GM18498 (cell line): ENCODE results near the gene SOHLH1.

Source experiments
- ATAC-seq: cut with Tn5 transposase; IDR thresholded peaks from one replicate; pipeline ENCODE4 v1.9.1; 2021; ENCODE audit warnings: mild to moderate bottlenecking, moderate library complexity; ENCODE audit not compliant: unreplicated experiment

SOHLH1 gene

DNA sequence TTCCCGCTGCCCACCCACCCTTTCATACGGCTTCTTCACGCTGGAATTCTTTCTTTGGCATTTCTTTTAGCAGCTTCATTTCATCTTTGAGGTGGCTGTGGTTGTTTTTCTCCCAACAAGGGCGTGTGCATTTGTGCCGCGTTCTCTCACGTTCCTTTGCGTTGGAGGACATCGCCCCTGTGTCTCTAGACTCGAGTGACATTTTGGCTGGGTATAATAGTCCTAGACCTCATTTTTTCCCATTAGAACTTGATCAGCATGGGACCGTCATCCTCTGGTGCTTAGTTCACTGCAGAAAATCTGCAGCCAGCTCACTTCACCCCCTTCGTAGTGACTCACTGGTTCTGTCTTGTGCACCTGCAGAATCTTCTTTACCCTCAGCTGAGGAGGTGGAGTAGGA lies 32.2 kb upstream of the SOHLH1 start:
- no peak for ATAC-seq

DNA sequence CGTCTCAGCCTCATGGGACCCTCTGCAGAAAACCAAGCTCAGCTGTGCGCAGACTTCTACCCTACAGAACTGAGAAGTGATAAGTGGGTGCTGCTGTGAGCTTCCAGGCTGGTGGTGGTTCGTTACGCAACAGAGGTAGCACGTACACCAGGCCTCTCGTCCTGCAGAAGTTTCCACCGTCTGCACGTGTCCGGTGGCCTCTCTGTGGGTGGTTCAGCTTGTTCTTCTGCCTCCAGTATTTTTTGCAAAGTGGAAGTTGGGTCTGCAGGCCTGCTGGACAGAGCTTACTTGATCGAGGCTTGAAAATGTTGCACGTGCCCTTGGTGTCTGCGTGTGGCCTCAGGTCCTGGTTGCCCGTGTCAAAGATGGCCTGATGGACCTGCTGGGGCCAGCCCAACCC lies 30.2 kb upstream of the SOHLH1 start:
- ATAC-seq, result no peak

DNA sequence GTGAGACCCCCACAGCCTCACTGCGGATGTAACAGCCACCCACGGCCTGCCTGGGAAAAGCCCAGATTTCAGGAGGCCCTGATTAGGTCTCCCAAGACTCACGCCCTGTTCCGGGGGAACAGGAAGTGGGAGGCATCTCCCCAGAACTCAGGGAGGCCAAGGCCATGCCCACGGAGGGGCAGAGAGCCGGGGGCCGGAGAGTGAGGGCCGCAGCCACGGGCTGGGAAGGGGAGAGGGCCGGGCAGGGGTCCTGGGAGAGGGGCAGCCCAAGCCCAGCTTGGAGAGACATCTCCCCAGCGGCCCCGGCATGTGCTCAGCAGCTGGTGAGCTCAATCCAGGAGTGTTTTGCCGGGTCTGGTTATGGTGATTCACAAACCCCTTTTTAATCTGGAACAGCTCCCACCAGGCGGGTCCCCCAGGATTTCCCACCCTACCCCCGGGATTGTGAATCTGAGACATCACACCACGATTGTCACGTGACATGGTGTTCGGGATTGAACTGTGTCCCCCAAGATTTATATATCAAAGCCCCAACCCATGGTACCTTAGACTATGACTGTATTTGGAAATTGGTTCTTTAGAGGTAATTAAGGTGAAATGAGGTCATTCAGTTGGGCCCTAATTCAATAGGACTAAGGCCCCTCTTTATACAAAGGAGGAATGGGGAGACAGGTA lies 29.3 kb upstream of the SOHLH1 start:
- ATAC-seq, result no peak

DNA sequence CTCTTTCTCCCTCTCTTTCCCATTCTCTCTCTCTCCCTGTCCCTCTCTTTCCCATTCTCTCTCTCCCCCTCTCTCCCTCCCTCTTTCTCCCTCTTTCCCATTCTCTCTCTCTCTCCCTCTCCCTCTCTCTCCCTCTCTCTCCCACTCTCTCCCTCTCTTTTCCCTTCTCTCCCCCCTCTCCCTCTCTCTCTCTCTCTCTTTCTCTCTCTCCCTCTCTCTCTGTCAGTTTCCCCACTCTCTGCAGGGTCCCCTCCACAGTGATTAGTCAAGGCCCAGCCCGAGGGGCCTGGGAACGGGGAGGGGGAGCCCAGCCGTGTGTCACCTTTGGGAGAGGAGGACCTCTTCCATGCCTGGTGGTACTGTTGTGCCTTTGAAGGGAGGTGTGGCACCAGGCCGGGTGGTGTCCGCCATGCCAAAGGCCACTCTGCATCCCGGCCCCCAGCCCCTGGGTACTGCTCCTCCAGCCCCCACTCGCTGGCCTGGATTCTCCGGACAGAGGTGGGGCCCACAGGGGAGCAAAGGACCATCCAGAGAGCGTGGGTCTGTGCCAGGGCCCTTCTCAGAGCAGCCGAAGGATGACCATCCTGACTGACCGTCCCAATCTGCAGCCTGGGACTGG lies 28.1 kb upstream of the SOHLH1 start:
- ATAC-seq, result no peak

DNA sequence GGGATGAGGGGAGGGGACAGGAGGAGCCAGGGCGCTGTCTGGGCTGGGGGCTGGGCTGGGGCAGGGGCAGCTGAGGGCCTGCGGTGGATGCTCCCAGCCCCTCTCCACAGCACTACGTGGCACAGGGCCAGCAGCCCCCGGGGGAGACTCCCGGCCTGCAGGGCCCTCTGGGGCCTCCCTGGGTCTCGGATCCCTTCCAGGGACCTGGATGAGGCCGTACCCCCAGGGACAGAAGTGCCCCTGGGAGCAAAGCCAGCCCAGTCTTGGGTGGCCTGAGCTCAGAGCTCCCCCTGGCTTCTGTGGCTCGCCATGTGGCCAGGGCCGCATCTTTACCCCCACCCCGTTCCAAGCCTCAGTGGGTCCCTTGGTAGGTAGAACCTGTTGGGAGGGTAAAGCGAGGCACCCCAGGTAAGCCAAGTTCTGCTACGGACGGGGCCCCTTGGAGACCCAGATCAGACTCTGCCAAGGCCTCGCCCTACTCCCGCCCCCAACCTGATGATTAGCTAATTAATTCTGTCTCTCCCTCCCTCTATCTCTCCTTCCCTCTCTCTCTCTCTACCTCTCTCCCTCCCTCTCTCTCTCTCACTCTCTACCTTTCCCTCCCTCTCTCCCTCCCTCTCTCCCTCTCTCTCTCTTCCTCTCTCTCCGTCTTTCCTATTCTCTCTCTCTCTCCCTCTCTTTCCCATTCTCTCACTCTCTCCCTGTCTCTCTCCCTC lies 27.0 kb upstream of the SOHLH1 start:
- no peak for ATAC-seq

DNA sequence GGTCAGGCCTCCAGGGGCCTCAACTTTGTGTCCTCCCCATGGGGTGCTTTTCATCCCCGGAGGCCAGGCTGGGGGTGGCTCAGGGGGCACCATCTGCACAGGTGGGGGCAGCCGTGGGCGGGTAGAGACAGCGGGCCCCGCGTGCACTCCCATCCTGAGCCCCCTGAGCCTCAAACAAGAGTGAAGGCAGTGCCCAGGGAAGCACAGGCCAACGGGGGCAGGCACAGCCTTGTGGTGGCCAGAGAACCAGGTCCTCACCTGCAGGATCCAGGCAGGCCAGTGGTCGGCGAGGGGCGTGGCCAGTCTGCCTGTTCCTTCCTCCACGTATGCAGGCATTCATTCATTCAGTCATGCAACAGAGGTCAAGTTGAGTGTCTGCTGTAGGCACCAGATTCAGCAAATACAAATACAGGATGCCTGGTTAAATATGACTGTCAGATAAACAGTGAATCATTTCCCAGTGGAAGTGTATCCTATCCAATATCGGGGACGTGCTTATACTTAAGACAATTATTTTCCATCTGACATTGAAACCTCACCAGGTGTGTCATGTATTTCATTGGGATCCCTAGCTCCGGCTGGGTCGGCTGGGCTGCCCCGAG lies 25.0 kb upstream of the SOHLH1 start:
- ATAC-seq, result no peak

DNA sequence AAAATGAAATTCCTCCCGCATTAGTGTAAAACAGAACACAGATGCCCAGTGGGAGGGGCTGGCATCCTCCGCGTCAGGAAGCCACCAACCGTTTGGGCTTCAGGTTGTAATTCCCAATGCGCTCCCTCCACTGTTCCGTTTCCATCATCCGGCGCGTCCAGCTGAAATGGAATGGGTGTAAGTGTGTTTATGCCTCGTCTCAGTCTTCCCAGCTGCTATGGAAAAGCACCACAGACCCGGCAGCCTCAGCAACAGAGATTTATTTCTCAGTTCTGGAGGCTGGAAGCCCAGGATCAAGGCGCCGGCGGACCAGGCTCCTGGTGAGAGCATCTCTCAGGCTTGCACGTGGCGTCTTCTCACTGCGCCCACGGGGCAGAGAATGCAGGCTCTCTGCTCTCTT lies 23.1 kb upstream of the SOHLH1 start:
- no peak for ATAC-seq

DNA sequence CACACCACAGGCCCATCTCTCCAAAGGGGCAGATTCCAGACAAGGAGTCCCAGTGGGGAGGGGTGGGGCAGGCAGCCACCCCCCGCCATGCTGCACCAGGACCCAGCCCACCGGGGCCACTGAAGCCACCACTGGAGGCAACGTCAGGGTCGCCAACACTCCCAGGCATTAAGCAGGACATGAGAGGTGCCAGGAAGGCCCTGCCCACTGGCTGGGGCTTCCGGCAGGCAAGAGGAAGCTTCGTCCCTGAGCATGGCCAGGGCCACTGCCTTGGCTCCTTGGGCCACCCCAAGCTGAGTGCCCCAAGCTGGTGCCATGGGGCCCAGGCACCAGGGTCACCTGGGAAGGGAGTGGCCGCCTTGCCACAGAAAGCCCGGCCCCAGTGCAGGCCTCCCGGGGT lies 20.2 kb upstream of the SOHLH1 start:
- no peak for ATAC-seq

DNA sequence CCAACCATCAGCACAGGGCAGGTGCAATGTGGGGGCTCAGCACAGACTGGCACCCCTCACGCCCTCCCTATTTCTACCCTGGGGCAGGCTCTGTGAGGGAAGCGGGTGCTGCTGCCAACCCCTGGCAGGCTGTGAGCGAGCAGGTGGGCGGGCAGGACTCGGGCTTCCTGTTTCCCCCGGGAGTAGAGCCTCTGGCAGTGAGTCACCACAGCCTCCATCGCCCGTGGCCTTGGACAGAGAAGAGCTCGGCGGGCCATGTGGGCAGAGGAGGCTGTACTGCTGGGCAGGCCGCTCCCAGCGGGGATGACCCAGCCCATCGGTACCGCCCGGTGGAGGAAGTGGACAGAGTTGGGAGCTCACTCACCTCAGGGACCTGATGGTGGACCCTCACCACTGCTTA lies 19.3 kb upstream of the SOHLH1 start:
- ATAC-seq, result no peak

DNA sequence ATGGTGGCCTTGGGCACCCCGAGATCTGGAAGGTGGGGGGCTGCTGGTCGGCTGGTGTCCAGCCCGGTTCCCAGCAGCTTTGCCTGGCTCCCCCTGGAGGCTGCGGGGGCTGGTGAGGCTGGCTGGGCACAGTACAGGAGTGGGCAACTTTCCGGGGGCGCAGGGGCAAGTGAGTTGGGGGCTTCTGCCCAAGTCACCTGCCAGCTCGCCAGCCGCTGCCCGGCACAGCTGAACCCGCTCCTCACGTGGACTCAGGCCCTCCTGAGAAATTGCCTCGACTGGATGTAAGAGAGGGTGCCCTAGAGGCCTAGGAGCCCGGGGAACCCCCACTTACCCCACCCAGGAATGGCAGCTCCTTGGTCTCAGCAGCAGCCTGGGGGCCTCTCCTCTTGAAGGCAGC lies 18.1 kb upstream of the SOHLH1 start:
- no peak for ATAC-seq

DNA sequence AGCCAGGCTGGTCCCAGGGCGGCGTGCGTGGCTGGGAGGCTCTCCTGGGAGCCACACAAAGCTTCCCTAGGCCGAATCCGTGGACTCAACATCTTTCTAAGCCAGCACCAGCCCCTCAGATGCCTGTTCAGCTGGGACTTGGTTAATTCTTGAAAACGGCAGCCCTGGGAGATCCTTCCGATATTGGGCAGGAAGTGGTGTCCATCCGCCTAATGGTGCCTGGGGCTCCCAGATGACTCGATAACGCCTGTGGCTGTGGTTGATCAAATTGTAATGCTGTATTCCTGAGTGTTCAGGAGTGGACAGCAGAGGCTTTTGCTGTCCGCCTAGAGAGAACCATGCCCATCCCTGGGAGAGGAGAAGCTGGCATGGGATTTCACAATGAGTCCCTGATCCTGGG lies 16.8 kb upstream of the SOHLH1 start:
- no peak for ATAC-seq

DNA sequence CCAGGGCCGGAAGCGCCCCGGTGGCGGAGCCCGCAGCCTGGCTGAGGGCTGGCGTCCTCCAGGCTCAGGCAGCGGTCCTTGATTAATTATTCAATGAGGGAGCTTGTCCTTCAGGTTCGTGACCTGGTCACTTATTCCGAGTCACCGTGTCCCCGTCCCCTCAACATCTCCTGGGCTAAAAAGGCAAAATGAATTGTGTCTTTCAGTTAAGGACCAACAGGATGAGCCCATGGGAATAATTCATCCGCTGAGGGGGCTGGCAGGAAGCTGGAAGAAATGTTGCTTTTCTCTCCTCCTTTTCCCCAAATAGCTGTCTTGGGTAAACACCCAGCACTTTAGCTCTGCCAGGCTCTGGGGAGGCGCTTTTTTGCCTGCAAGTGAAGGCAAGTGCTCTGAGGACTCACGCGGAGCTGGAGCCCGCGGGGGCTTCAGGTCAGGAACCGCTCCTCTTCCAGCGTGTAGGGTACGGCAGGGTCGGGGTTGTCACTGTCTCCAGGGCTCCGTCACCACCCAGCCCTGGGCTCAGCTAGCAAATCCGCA lies 15.8 kb upstream of the SOHLH1 start:
- no peak for ATAC-seq

DNA sequence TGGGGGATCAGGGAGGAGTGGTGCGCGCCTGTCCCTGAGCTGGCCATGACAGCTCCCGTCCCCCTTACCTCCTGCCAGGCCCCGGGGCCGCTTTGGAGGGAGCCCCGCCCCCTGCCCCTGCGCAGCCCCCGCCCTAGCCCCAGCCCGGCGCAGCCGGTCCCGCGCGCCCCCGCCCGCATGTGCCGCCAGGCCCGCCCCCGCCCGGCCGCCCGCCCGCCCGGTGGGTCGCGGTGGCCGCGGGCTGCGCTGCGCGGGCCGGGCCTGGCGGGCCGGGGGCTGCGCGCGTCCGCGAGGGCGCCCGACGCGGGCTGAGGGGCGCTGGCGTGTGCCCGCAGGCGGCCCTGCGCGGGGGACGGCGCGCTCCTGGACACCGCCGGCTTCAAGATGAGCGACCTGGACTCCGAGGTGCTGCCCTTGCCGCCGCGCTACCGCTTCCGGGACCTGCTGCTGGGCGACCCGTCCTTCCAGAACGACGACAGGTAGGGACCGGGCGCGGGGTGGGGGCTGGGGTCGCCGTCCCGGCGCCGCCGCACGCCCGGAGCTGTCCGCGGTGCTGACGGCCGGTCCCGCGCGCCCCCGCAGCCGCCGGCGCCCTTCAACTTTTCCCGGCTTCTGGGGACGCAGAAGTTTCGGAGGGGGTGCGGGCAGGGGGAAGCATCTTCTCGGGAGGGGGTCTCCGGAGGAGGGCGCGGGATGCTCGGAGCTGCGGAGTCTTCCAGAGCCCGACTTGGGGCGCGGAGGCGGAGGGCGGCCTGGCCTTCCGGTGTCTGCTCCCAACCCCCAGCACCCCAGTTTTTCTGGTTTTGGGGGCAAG lies 15.2 kb upstream of the SOHLH1 start:
- ATAC-seq, result no peak

DNA sequence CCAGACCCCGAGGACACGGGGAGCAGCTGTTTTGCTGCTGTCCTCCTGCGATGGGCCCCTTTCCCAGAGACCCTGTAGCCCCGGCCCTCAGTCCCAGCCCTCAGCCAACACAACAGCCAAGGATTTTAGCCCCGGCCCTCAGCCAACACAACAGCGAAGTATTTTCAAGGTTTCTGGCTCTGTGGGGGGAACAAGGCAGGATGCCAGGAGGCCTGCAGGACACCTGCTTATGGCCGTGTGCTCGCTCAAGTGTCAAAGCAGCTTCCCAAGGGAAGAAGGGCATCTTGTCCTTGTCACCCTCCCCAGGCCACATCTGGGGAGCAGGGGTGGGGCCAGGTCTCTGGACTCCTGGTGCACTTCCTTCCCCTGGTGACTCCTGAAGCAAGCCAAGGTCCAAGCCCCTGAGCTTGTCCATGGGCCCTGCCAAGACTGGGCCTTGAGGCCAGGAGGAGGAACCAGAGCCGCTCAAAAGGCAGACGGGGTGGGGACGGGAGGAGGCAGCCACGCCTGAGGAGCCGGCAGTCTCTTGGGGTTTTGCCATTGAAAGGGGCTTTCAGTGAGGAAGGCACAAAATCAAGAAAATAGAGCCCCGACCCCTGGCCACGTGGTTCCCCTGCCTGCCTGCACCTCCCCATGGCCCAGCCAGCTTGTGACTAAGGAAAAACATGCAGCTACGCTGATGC lies 13.5 kb upstream of the SOHLH1 start:
- no peak for ATAC-seq

DNA sequence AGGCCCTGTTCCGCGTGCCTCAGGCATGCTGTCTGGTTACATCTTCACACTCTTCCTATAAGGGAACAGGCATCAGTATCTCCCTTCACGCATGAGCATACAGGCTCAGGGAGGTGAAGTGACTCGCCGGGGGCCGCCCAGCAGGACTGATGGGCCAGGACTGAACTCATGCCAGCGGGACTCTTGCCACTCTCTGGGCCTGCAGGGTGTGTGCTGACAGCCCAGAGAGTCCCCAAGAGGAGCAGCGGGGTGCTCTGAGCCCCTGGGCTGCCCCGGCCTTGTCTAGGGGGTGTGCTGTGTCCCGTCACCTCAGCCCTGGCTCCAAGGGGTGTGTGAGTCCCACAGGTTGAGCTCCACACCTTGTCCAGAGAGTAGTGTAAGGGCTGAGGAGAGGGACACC lies 12.6 kb upstream of the SOHLH1 start:
- ATAC-seq, result no peak

DNA sequence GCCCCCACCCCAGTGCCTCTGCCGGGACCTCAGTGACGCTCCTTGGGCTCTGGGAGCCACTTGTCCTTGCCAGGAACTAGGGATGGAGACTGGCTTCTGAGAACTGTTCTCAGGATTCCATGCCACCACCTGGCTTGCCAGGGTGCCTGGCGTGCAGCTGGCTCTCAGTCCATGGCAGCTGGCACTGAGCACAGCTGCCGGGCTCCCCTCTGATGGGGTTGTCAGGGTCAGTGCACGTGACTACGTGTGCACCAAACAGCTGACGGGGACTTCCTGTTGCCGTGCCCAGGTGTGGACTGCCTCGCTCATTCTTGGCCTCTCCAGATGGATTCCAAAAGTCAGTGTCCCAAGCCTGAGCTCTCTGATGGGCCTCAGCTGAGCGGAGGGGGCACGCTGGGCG lies 12.1 kb upstream of the SOHLH1 start:
- no peak for ATAC-seq

DNA sequence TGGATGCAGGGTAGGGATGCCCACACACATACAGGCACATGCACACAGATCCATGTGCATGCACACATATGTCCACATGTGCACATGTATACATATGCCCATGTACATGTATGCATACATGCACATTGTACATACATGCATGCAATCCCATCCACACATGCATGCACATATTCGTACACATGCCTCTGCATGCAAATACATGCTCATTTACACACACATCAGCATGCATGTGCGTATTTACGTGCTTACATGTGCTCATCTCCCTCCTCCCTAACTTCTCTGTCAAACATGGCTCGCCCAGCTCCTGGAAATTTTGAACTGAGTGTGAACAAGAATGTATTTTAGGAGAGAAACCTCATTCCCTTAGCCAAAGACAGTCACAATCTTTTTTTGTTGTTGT lies 8.9 kb upstream of the SOHLH1 start:
- no peak for ATAC-seq

DNA sequence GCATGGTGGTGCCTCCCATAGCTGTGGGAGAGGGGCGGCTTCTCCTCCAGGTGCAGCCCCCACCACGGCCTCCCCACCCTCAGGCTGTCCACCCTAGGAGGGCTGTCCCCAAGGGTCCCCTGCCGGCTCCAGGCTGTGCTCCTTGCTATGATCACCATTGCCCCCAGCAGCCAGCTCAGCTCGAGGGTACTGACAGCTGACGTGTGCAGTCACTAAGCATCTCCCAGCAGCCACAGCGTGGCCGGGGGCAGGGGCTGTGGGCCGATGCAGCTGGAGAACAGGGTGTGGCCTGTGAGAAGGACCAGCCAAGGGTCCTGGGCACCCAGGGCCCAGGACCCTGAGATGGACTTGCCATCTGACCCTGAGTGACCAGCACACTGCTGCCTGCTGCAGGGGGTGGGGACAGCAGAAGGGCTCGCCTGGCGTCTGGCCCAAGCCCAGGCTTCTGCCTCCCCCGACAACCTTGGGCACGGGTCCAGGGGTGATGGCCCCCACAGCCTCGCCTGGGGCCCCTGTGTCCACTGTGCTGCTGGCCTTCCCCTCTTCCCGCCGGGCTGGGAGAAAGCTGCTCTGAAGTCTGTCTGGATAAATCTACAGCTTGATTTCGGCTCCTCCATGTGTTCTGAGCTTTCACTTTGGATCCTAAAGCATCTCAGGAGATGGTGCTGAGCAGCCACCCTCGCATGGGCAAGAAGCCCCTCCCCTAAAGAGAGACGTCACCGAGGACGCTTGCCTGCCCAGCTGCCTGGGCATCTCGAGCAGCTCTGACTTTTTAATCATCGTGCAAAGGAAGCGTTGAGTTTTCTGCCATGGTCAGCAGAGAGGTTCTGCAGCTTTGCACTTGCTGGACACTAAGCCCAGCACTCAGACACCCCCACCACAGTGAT lies 8.2 kb upstream of the SOHLH1 start:
- no peak for ATAC-seq

DNA sequence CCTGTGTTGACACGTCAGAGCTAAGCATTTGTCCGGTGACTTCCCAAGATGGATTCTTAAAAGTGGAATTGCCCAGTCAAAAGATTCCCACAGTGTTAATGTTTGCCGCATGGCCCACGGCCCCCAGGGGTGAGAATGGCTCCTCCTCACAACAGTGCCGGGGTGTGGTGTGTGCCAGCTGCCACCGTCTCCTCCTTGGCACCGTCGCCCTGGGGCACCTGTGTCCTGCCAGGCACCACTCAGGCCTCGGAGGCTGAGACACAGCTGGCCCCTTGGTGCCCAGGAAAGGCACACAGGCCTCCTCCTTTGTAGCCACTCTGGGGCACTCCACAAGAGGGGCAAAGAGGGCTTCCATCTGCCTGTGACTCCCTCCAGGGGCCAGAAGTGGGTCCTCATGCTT lies 7.0 kb upstream of the SOHLH1 start:
- no peak for ATAC-seq
